ENCODE results near the gene TRMT2A.
A peak's percentile ranks its signal among the peaks of the same experiment; 100 is the strongest.

The TRMT2A gene

DNA sequence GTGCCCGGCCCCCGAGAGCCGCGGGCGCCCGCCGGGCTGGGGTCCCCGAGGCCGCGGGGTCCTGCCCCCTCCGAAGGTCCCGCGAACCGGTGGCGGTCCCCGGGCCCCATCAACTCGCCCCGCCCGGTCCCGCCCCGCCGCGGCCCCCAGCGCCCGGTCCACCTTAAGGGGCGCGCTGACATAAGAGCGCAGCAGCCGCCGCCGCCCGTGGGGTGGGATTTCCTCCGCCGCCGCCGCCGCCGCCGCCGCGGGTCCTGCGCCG, 14.5 kb upstream of the TRMT2A start, which contains the start of gene ZDHHC8:
ZDHHC8 (plus strand) TSS at position 208 of the 262 bp plus-strand sequence. CDS start 144 bp downstream, outside the sequence.
- no peaks in the 10 kb centered on the region for H3K9me3 Mint-ChIP-seq
- H3K4me3 Mint-ChIP-seq = peak within 1 kb of the TSS; percentile 77
- ATAC-seq = peak; percentile 78
- H3K27me3 Mint-ChIP-seq = no peaks in the 10 kb centered on the region
- peak within 1 kb of the TSS; percentile 57 for H3K27ac Mint-ChIP-seq
- H3K36me3 Mint-ChIP-seq = peaks cover 17% of the 10 kb centered on the region
- H3K4me1 Mint-ChIP-seq = peaks cover 54% of the 10 kb centered on the region

DNA sequence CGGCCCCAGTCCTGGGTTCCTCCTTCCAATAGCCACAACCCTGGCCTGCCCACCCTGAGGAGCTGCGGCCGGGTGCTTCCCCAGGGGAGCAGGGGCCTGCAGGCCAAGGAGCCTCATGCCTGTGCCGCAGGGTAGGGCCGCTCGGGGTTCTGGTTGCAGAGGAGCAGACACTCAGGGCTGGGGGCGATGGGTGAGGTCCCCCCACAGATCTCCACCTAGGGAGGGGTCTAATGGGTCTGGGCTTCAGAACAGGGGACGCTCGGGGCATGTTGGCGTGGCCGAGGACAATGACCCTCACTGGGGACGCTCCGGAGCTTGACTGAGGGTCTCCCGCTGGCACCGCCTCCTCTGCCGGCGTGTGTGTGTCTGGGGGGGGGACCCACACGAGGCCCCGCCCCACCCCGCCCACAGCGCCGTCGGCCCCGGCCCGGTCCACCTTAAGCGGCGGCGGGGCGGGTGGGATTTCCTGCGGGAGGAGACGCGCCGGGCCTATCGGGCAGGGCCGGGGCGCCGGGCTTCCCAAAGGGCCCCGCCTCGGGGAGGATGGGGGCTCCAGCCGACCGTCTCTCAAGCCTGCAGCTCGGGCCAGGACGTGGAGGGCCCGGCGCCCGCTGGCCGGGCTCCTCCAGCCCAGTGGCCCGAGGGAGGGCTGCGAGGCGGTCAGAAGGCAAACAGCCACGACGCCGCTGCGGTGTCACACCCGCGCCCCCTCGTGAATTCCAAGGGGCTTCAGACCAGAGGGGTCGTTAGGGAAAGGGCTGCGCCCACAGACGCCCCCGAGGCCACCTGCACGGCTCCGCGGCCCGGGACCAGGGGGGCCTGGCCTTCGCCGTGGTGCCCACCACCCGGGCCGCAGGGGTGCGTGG, 13.9 kb upstream of the TRMT2A start:
- Mint-ChIP-seq H3K27ac (peak overlapping the region; percentile 57), H3K4me1 (peaks cover 48% of the 10 kb centered on the region), H3K27me3 (no peaks in the 10 kb centered on the region), H3K36me3 (peaks cover 13% of the 10 kb centered on the region), H3K9me3 (no peaks in the 10 kb centered on the region), H3K4me3 (peak overlapping the region; percentile 75)
- peak; percentile 86 for ATAC-seq

DNA sequence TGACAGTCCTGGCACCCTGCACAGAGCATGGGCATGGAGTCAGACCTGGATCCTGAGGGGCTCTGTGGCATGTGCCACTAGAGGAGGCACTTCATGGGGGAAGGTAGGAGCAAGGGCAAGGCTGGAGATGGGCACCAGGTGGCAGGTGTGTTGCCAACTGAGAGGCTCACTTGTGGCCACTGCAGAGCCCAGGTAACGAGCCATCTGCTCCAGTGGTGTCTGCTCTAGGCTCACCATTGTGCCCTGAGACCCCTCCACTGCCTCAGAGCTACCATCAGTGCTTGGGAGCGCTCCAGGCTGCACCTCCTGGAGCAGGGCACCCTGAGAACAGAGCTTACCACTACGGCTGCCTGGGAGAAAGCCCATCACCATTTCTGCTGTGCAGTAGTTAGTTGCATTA, 13.3 kb upstream of the TRMT2A start:
- H3K36me3 Mint-ChIP-seq = peaks cover 14% of the 10 kb centered on the region
- H3K27me3 Mint-ChIP-seq = no peaks in the 10 kb centered on the region
- peaks cover 43% of the 10 kb centered on the region for H3K4me1 Mint-ChIP-seq
- H3K9me3 Mint-ChIP-seq = no peaks in the 10 kb centered on the region
- peak overlapping the region; percentile 57 for H3K27ac Mint-ChIP-seq
- peak overlapping the region; percentile 75 for H3K4me3 Mint-ChIP-seq
- no peak for ATAC-seq

DNA sequence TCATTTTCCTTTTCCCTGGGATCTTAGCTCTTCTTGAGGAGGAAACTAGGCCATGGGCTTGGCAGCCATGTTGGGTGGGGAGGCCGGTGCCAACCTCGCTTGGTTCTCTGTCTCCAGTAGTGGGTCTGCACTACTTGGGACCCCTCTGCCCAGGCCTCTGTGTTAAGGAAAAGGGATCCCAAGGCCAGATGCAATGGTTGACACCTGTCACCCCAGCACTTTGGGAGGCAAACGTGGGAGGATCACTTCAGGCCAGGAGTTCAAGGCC, 12.7 kb upstream of the TRMT2A start:
- no peak overlapping the region for H3K4me3 Mint-ChIP-seq
- H3K36me3 Mint-ChIP-seq = peaks cover 21% of the 10 kb centered on the region
- H3K27me3 Mint-ChIP-seq = no peaks in the 10 kb centered on the region
- H3K4me1 Mint-ChIP-seq = peaks cover 39% of the 10 kb centered on the region
- no peak for ATAC-seq
- H3K9me3 Mint-ChIP-seq = no peaks in the 10 kb centered on the region
- peak overlapping the region; percentile 57 for H3K27ac Mint-ChIP-seq

DNA sequence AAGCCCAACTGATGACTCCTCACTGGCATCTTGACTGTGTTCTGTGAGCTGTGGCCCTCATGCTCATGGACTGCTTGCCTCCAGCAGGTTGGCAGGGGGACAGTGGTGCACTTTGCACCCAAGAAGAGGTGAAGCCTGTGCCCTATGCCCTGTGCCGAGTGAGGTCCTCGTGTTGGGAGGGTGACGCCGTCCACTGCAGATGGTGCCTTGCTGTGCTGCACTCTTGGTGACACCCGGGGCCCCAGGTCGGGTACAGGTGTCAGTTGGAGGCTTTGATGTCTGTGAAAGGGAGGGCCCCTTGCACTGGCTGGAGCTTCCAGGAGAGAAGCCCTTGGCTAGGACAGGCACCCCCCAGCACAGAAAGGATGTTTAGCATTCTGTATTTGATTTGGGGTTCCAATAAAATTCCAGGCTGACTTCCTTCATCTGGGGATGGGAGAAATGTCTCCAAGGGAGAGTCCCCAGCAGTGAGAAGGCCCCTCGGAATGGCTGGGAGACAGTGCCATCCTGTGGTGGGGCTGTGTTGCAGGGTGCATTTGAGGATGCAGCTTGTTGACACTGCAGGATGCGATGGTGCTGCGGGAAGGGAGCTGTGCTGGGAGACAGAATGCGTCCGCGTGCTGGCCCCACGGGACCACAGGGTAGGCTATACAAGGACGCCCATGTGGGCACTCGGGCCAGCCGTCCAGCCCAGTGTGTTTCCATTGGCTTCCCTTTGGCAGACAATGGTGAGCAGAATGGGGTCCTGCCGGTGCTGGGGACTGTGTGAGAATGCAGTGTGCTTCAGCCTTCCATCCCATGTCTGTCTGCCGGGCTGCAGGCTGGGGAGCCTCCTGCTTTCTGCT, 12.1 kb upstream of the TRMT2A start:
- Mint-ChIP-seq H3K4me1 (peaks cover 35% of the 10 kb centered on the region), H3K36me3 (peaks cover 24% of the 10 kb centered on the region), H3K9me3 (no peaks in the 10 kb centered on the region), H3K27ac (no peak overlapping the region), H3K4me3 (no peak overlapping the region), H3K27me3 (no peaks in the 10 kb centered on the region)
- ATAC-seq = no peak

DNA sequence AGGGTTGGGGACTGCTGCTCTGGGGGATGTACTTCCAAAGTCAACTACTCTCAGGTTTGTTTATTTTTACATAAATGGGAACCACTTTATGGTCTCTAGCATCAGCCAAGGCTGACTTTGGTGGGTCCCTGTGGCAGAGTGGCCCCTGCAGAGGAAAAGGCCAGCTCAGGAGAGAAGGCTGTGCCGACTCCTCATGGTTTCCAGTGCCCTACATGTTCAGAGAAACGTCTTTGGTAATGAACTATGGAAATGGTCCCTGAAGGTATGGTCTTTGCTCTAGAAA, 11.5 kb upstream of the TRMT2A start:
- H3K4me1 Mint-ChIP-seq = peaks cover 34% of the 10 kb centered on the region
- no peak for ATAC-seq
- no peaks in the 10 kb centered on the region for H3K9me3 Mint-ChIP-seq
- H3K36me3 Mint-ChIP-seq = peaks cover 28% of the 10 kb centered on the region
- H3K4me3 Mint-ChIP-seq = no peak overlapping the region
- no peak overlapping the region for H3K27ac Mint-ChIP-seq
- H3K27me3 Mint-ChIP-seq = no peaks in the 10 kb centered on the region

DNA sequence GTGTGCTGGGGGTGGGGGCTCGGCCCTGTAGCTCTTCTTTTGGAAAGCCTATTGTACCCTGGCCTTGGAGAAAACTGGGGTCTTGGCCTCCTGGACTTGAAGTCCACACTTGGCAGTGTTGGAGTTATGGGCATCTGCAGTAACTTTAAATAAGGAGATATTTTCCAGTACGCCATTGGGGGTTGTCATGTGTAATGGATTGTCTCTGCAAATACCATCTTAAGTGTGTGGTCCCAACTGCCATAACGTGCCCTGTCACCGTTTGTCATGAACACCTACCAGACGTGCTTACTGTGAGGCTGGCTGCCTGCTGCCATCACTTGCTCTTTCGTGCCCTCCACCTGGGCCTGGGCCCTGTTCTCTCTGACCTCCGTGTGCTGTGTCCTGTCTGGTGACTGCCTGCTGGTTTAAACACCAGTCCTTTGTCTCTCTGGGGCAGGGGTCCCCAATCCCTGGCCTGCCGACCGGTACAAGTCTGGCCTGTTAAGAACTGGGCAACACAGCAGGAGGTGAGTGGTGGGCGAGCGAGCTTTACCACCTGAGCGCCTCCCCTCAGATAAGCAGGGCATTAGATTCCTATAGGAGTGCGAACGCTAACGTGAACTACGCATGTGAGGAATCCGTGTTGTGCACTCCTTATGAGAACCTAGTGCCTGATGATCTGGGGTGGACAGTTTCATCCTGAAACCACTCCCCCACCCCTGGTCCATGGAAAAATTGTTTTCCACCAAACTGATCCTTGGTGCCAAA, 11.0 kb upstream of the TRMT2A start:
- Mint-ChIP-seq H3K27me3 (no peaks in the 10 kb centered on the region), H3K27ac (no peak overlapping the region), H3K9me3 (no peaks in the 10 kb centered on the region), H3K4me3 (no peak overlapping the region), H3K4me1 (peaks cover 31% of the 10 kb centered on the region), H3K36me3 (peaks cover 31% of the 10 kb centered on the region)
- no peak for ATAC-seq

DNA sequence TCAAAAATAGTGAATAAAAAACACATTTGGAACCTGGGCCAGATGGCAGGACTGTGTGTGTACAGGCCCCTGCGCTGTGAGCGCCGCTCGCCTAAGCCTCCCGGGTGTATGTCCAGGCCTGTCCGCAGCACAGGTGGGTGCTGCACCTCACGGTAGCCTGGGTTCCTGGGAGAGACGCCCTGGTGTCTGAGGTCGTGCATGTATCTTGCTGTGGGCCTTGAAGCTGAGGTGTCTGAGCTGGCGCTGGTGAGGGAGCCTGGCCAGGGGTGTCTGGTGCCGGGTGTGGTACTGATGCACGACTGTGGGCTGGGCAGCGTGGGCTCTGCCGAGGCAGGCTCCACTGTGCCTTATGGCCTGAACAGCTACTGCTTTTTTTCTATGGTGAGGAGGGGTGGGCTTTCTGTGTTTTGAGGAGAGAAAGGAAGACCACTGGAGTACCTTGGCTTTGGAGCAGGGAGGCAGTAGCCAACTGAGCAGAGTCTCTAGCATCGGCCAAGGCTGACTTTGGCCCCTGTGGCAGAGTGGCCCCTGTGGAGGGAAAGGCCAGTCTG, 10.4 kb upstream of the TRMT2A start:
- Mint-ChIP-seq H3K4me3 (no peak overlapping the region), H3K36me3 (peaks cover 37% of the 10 kb centered on the region), H3K27me3 (no peaks in the 10 kb centered on the region), H3K9me3 (no peaks in the 10 kb centered on the region), H3K4me1 (peaks cover 31% of the 10 kb centered on the region), H3K27ac (no peak overlapping the region)
- no peak for ATAC-seq

DNA sequence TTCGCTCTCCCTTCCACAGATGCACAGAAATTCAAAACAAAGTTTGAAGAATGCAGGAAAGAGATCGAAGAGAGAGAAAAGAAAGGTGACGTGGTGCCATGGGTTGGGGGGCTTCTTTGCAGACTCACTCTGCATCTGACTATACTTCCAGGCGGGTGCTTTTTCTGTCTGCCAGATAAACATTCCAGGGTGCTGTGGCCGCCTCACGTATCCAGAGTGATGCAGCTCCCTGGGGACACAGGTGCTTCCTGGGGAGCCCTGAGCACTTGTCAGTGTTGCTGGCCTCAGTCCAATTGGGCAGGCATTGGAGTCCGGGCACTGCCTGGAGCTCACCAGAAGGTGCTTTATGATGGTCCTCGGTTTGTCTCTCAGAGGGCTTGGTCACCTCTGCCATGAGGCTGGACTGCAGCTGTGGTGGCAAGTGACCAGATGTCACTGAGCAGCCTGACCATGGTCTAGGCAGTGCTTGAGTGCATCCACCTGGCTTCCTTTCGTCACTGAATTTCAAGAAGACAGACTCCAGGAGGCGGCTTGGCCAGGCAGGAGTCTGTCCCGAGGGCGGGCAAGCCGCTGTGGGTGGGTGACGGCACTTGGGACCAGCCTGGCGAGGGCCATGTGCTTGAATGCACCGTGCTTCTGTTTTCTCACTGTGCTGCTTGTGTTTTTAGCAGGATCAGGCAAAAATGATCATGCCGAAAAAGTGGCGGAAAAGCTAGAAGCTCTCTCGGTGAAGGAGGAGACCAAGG, 9.4 kb upstream of the TRMT2A start:
- Mint-ChIP-seq H3K4me1 (peaks cover 40% of the 10 kb centered on the region), H3K36me3 (peaks cover 40% of the 10 kb centered on the region), H3K27me3 (no peaks in the 10 kb centered on the region), H3K9me3 (no peaks in the 10 kb centered on the region), H3K4me3 (no peak overlapping the region), H3K27ac (no peak overlapping the region)
- ATAC-seq = no peak

DNA sequence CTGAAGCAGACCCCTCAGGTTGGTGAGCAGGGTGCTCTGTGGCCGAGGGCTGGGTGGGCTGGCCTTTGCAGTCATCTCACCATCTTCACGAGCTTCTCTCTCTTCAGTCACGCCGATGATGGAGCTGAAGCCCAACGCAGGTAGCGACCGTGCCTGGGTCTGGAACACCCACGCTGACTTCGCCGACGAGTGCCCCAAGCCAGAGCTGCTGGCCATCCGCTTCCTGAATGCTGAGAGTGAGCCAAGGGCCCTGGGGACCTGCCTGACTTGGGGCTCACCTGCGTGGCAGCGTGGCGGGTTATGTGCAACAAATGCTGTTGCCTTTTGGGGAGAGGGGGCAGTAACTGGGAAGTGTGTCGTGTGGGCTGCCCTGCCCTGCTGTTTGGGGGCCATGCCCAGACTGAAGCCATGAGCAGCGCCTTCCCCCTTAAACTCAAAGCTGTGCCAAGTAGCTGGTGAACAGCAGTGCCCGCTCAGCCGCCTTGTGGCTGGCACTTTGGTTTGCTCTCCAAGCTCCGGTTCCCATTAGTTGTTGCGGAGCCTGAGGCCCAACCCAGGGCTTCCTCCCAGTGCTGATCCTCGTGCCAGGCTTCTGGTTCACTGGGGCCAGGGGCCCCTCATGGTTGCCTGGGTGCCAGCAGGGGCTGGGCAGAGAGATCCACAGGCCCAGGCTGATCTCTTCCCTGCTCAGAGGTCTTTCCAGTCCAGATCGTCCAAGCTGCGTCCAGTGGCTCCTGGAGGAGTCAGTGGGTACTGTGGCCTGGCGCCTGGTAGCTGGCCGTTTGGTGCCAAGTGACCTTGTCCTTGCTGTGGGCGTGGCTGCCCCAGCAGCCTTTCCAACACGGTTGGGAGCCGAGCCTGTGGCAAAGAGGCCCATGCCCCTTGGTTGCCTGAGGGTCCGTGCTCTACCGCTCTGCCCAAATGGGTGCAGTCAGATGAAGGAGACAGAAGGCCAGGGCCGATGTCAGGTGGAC, 8.5 kb upstream of the TRMT2A start:
- Mint-ChIP-seq H3K4me1 (peaks cover 47% of the 10 kb centered on the region), H3K27me3 (no peaks in the 10 kb centered on the region), H3K9me3 (no peaks in the 10 kb centered on the region), H3K27ac (no peak overlapping the region), H3K36me3 (peaks cover 40% of the 10 kb centered on the region), H3K4me3 (no peak overlapping the region)
- no peak for ATAC-seq

DNA sequence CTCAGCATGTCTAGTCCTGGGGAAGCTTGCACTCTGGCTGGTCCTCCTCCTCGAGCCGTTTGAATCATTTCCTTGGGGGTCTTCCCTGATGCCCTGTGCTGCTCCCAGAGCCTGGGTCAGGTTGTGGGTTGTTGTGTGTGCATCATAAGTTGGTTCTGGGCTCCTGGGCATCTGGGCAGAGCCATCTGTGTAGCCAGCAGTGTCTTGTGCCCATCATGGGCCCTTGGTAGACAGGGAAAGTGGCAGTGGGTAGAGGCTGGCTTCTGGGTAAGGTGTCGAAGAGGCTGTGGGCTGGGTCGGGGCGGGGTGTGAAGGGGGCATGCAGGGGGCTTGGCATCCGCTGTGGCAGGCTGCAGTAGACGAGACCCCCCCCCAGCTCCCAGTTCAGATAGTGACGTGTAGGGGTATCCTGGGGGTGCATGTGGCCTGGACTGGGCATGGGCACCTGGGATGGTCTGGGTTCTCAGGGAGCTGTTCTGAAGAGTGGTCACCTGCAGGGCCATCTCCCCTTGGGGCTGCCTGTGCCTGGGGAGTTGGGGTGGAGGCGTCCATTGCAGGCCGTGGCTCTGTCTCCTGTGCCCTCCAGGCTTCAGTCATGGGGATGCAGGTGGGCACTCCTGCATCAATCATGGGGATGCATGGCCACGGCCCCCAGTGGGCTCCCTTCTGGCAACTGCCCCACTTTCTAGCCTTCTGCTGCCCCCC, 7.2 kb upstream of the TRMT2A start:
- H3K36me3 Mint-ChIP-seq = peaks cover 40% of the 10 kb centered on the region
- no peak overlapping the region for H3K4me3 Mint-ChIP-seq
- no peak overlapping the region for H3K27ac Mint-ChIP-seq
- H3K9me3 Mint-ChIP-seq = no peaks in the 10 kb centered on the region
- no peak for ATAC-seq
- H3K4me1 Mint-ChIP-seq = peaks cover 53% of the 10 kb centered on the region
- H3K27me3 Mint-ChIP-seq = no peaks in the 10 kb centered on the region

DNA sequence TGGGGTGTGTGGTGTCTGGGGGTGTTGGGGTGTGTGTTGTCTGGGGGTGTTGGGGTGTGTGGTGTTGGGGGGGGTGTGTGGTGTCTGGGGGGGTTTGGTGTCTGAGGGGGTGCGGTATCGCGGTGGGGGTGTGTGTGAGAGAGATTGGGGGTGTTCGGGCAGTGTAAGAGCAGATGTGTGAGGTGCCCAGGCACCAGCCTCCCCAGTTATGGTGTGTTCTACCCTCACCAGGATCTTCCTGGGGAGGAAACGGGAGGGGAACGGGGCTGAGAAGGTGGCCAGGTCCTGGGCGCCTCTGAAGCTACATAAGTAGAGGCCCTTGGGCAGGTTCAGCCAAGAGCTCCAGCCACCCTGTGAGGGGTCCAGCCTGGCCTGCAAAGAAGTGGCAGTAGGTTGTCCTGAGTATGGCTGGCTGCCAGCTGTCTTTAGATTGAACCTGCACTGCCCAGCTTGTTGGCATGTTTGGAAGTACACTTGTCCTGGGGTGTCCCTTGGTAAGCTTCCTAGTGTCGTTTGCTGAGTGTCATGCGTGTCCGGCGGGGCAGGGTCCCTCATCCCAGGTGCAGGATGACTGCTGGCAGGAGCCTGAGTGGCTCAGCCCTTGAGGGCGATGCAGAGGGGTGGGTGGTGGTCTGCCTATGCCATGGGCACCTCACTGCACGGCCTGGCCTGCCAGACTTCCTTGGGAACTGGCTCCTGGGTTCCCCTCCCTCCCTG, 6.5 kb upstream of the TRMT2A start:
- no peaks in the 10 kb centered on the region for H3K9me3 Mint-ChIP-seq
- no peak overlapping the region for H3K4me3 Mint-ChIP-seq
- H3K27ac Mint-ChIP-seq = peak overlapping the region; percentile 32
- no peak for ATAC-seq
- H3K27me3 Mint-ChIP-seq = no peaks in the 10 kb centered on the region
- peaks cover 45% of the 10 kb centered on the region for H3K36me3 Mint-ChIP-seq
- H3K4me1 Mint-ChIP-seq = peaks cover 60% of the 10 kb centered on the region

DNA sequence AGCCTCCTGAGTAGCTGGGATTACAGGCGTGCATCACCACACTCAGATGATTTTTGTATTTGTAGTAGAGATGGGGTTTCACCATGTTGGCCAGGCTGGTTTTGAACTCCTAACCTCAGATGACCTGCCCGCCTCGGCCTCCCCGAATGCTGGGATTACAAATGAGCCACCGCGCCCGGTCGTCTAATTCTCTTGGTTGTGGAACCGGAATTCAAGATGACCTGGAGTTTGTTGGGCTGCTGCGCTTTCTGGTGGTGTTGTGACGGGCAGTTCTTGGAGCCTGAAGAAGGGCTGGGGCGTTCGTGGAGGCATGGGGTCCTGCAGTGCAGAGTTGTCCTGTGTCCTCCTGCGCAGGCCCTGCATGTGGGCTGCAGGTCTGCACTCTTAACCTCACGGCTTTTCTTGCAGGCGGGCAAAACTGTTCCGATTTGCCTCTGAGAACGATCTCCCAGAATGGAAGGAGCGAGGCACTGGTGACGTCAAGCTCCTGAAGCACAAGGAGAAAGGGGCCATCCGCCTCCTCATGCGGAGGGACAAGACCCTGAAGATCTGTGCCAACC, 4.9 kb upstream of the TRMT2A start:
- no peak for ATAC-seq
- Mint-ChIP-seq H3K4me1 (peaks cover 56% of the 10 kb centered on the region), H3K27ac (peak overlapping the region; percentile 32), H3K4me3 (no peak overlapping the region), H3K27me3 (no peaks in the 10 kb centered on the region), H3K36me3 (peaks cover 33% of the 10 kb centered on the region), H3K9me3 (no peaks in the 10 kb centered on the region)

All from stimulated activated memory B cell treated with anti-CD40 and anti-IgM and Interleukin-4, amounts not matched to agents 10 μg/mL and 1 μg/mL and 100 μg/mL, for 72 hours (primary cell).